ENCODE measurements around the gene C12orf56. TPM values are rescaled to one million over a fixed set of nuclear protein-coding genes. Genes with fewer than 3 reads are reported as not detected.

C12orf56 gene
- total RNA-seq, 2 experiments from 2014 or later = not detected

GRCh38 chr12:64240781-64241180 lies 149.8 kb downstream of the C12orf56 start:
- peaks cover 2% of the 10 kb centered on the region for H3K27me3 Mint-ChIP-seq
- CTCF ChIA-PET = interaction anchor here (1.2 kb wide), 1 partner anchor 38 kb away, joined by 3 read pairs; no protein-coding TSS in a partner anchor
- H3K9me3 Mint-ChIP-seq = no peaks in the 10 kb centered on the region
- H3K36me3 Mint-ChIP-seq (ENCODE audit: low read depth) = no peaks in the 10 kb centered on the region
- no peak for ATAC-seq
- H3K4me1 Mint-ChIP-seq (ENCODE audit: low read depth) = no peaks in the 10 kb centered on the region
- intact Hi-C loops (cut with micrococcal nuclease) = no loop called here
- no peak for DNase-seq
- TF ChIP-seq CTCF (IDR thresholded peaks at IDR 0.05) = no peak
- POLR2A ChIA-PET = no interaction called here
- no peak overlapping the region for H3K4me3 Mint-ChIP-seq
- H3K27ac Mint-ChIP-seq = no peak overlapping the region

- POLR2A ChIA-PET = no interaction called here
- Mint-ChIP-seq H3K27me3 (peaks cover 2% of the 10 kb centered on the region), H3K4me1 (ENCODE audit: low read depth) (no peaks in the 10 kb centered on the region), H3K27ac (no peak overlapping the region), H3K36me3 (ENCODE audit: low read depth) (no peaks in the 10 kb centered on the region), H3K4me3 (no peak overlapping the region), H3K9me3 (no peaks in the 10 kb centered on the region)
- CTCF ChIA-PET = interaction anchor here (1.4 kb wide), 2 partner anchors 29 to 394 kb away, joined by 3 to 4 read pairs; no protein-coding TSS in a partner anchor
- no peak for TF ChIP-seq CTCF (IDR thresholded peaks at IDR 0.05)
- no peak for DNase-seq
- intact Hi-C loops (cut with micrococcal nuclease) = no loop called here
- no peak for ATAC-seq
Measured at GRCh38 chr12:64237382-64237781, 153.2 kb downstream of the C12orf56 start.

GRCh38 chr12:64236549-64236948 lies 154.0 kb downstream of the C12orf56 start:
- ChIA-PET CTCF (interaction anchor here (1.4 kb wide), 1 partner anchor 29 kb away, joined by 4 read pairs; no protein-coding TSS in a partner anchor), POLR2A (no interaction called here)
- H3K36me3 Mint-ChIP-seq (ENCODE audit: low read depth) = no peaks in the 10 kb centered on the region
- TF ChIP-seq CTCF (IDR thresholded peaks at IDR 0.05) = no peak
- no peaks in the 10 kb centered on the region for H3K9me3 Mint-ChIP-seq
- peaks cover 2% of the 10 kb centered on the region for H3K27me3 Mint-ChIP-seq
- intact Hi-C loops (cut with micrococcal nuclease) = no loop called here
- ATAC-seq = no peak
- H3K4me1 Mint-ChIP-seq (ENCODE audit: low read depth) = no peaks in the 10 kb centered on the region
- DNase-seq = no peak
- H3K4me3 Mint-ChIP-seq = no peak overlapping the region
- no peak overlapping the region for H3K27ac Mint-ChIP-seq

GRCh38 chr12:64232196-64232595 lies 158.4 kb downstream of the C12orf56 start:
- Mint-ChIP-seq H3K27me3 (peaks cover 6% of the 10 kb centered on the region), H3K4me3 (no peak overlapping the region), H3K36me3 (ENCODE audit: low read depth) (no peaks in the 10 kb centered on the region), H3K4me1 (ENCODE audit: low read depth) (no peaks in the 10 kb centered on the region), H3K9me3 (no peaks in the 10 kb centered on the region), H3K27ac (no peak overlapping the region)
- DNase-seq = no peak
- intact Hi-C loops (cut with micrococcal nuclease) = no loop called here
- POLR2A ChIA-PET = no interaction called here
- CTCF ChIA-PET = no interaction called here
- TF ChIP-seq CTCF (IDR thresholded peaks at IDR 0.05) = no peak
- no peak for ATAC-seq

- CTCF ChIA-PET = no interaction called here
- no peaks in the 10 kb centered on the region for H3K4me1 Mint-ChIP-seq (ENCODE audit: low read depth)
- no peak for TF ChIP-seq CTCF (IDR thresholded peaks at IDR 0.05)
- ATAC-seq (no peak), DNase-seq (no peak)
- H3K27ac Mint-ChIP-seq = no peak overlapping the region
- intact Hi-C loops (cut with micrococcal nuclease) = no loop called here
- no peak overlapping the region for H3K4me3 Mint-ChIP-seq
- H3K27me3 Mint-ChIP-seq = peaks cover 10% of the 10 kb centered on the region
- POLR2A ChIA-PET = no interaction called here
- H3K36me3 Mint-ChIP-seq (ENCODE audit: low read depth) = no peaks in the 10 kb centered on the region
- no peaks in the 10 kb centered on the region for H3K9me3 Mint-ChIP-seq
Measured at GRCh38 chr12:64229796-64230195, 160.8 kb downstream of the C12orf56 start.

Measured in activated CD8-positive, alpha-beta T cell treated with anti-CD3 and anti-CD28 coated beads for 36 hours (primary cell).